HCT116 (cell line): ENCODE measurements around the gene LAMA4. TPM values are rescaled to one million over a fixed set of nuclear protein-coding genes. Genes with fewer than 3 reads are reported as not detected.

Experiments used
- ATAC-seq: fragments of 200-7000 bp; cut with Tn5 transposase; 2 replicates; pipeline ENCODE4 v1.9.1; 2020; ENCODE audit warnings: mild to moderate bottlenecking, moderate library complexity
- BruUV-seq: library from RNA; stranded (reverse); fragments of 400-500 nt; replicated peaks from 2 replicates; lab custom pipeline; 2021; lab: Mats Ljungman, UMichigan
- CTCF ChIA-PET: fragments of 300-600 bp; sonication (Branson Sonifier 250); formaldehyde crosslinking; loops from one replicate; lab custom pipeline; 2021; ENCODE audit warnings: antibody characterized with exemption; lab: Charles Lee
- POLR2A ChIA-PET: fragments of 300-600, 350-600 bp; sonication (Branson Sonifier 250); formaldehyde crosslinking; loops from one replicate; lab custom pipeline; 2021; ENCODE audit warnings: antibody characterized with exemption; lab: Charles Lee
- RAD21 ChIA-PET, 2 experiments: fragments of 300-600 bp; sonication (Branson Sonifier 250); formaldehyde crosslinking; loops; one replicate each; lab custom pipeline; 2023; ENCODE audit warnings: low total read pairs in 2 of 2; ENCODE audit not compliant: uncharacterized antibody in 2 of 2, unreplicated experiment in 2 of 2, low non-redundant PET in 1 of 2; lab: Charles Lee
- DNase-seq: peaks from one replicate; pipeline ENCODE4 v3.0.0-alpha.2; 2010; ENCODE audit warnings: low read depth, low spot score
- H2AFZ ChIP-seq: fragments of 200-600 bp; shearing (Covaris generic), sonication (generic); 2 replicates; pipeline ENCODE4 v1.6.1; 2017; ENCODE audit warnings: low read depth, mixed run types, mixed read lengths, antibody characterized with exemption, low read length; ENCODE audit not compliant: poor library complexity, severe bottlenecking
- H3K27ac ChIP-seq: 2 replicates; pipeline ENCODE4 v1.5.1; 2012; ENCODE audit warnings: low read depth, low read length
- H3K27me3 ChIP-seq: fragments of 200-600 bp; sonication (generic); 2 replicates; pipeline ENCODE4 v1.6.1; 2016; ENCODE audit warnings: mixed run types, low read length, mixed read lengths; ENCODE audit not compliant: insufficient read depth
- H3K36me3 ChIP-seq, 2 experiments: fragments of 200-500 bp in 1 of 2; fragments of 200-600 bp in 1 of 2; sonication (Bioruptor generic) in 1 of 2; sonication (generic) in 1 of 2; 2 replicates each; pipeline versions ENCODE4 v1.5.1 to v1.6.1; 2014 to 2016; ENCODE audit warnings: low read length in 2 of 2, inconsistent platforms in 1 of 2, mixed read lengths in 1 of 2, mixed run types in 1 of 2; ENCODE audit not compliant: insufficient read depth in 2 of 2, control insufficient read depth in 1 of 2
- H3K4me1 ChIP-seq, 2 experiments: fragments of 200-600 bp in 1 of 2; sonication (generic) in 1 of 2; 2 replicates each; pipeline versions ENCODE4 v1.5.1 to v1.6.1; 2012 to 2017; ENCODE audit warnings: low read length in 2 of 2, inconsistent platforms in 1 of 2, mild to moderate bottlenecking in 1 of 2, mixed read lengths in 1 of 2, mixed run types in 1 of 2, moderate library complexity in 1 of 2; ENCODE audit not compliant: insufficient read depth in 2 of 2, control insufficient read depth in 1 of 2
- H3K4me2 ChIP-seq: fragments of 200-600 bp; sonication (generic); 2 replicates; pipeline ENCODE4 v1.6.1; 2017; ENCODE audit warnings: mixed run types, low read length, mixed read lengths
- H3K4me3 ChIP-seq, 2 experiments: fragments of 200-600 bp in 1 of 2; sonication (generic) in 1 of 2; replicated peaks in 1 of 2; 2 replicates each; pipeline ENCODE4 v1.5.1; 2011 to 2016; ENCODE audit warnings: low read length in 2 of 2, control low read depth in 1 of 2, low read depth in 1 of 2, mild to moderate bottlenecking in 1 of 2, mixed read lengths in 1 of 2, mixed run types in 1 of 2
- H3K79me2 ChIP-seq: fragments of 200-600 bp; sonication (generic); 2 replicates; pipeline ENCODE4 v1.6.1; 2017; ENCODE audit warnings: mild to moderate bottlenecking, mixed run types, low read length, moderate library complexity, mixed read lengths; ENCODE audit not compliant: insufficient read depth
- H3K9ac ChIP-seq: fragments of 200-600 bp; sonication (generic); 2 replicates; pipeline ENCODE4 v1.6.1; 2016; ENCODE audit warnings: low read length, mixed read lengths
- H3K9me2 ChIP-seq: fragments of 200-600 bp; sonication (generic), shearing (Covaris generic); 2 replicates; pipeline ENCODE4 v1.6.1; 2017; ENCODE audit warnings: mixed run types, mild to moderate bottlenecking, moderate library complexity; ENCODE audit not compliant: insufficient read depth
- H3K9me3 ChIP-seq, 2 experiments: fragments of 200-500 bp in 1 of 2; fragments of 200-600 bp in 1 of 2; sonication (Bioruptor generic) in 1 of 2; sonication (generic) in 1 of 2; 2 replicates each; pipeline ENCODE4 v1.6.1; 2014 to 2017; ENCODE audit warnings: low read length in 2 of 2, mixed read lengths in 2 of 2, inconsistent platforms in 1 of 2, low read depth in 1 of 2, mild to moderate bottlenecking in 1 of 2, mixed run types in 1 of 2, moderate library complexity in 1 of 2; ENCODE audit not compliant: control insufficient read depth in 1 of 2, insufficient read depth in 1 of 2
- H4K20me1 ChIP-seq: fragments of 200-600 bp; sonication (generic), shearing (Covaris generic); 2 replicates; pipeline ENCODE4 v1.6.1; 2017; ENCODE audit warnings: mixed run types, mild to moderate bottlenecking, moderate library complexity; ENCODE audit not compliant: insufficient read depth
- ATF3 ChIP-seq: IDR thresholded peaks from 2 replicates; pipeline ENCODE4 v1.6.1; 2012
- CBX3 ChIP-seq: IDR thresholded peaks from 2 replicates; pipeline ENCODE4 v1.6.1; 2012; ENCODE audit warnings: low read depth
- CEBPB ChIP-seq: IDR thresholded peaks from 2 replicates; pipeline ENCODE4 v1.6.1; 2012; ENCODE audit warnings: low read depth
- ELF1 ChIP-seq: IDR thresholded peaks from 2 replicates; pipeline ENCODE4 v1.6.1; 2012; ENCODE audit warnings: low read depth, borderline replicate concordance
- EZH2 ChIP-seq: fragments of 200-600 bp; sonication (generic); IDR thresholded peaks from 2 replicates; pipeline ENCODE4 v1.6.1; 2017; ENCODE audit warnings: antibody characterized with exemption, mixed run types
- EZH2phosphoT487 ChIP-seq: fragments of 200-600 bp; IDR thresholded peaks from 2 replicates; pipeline ENCODE4 v1.6.1; 2018; ENCODE audit warnings: antibody characterized with exemption, borderline replicate concordance
- FOSL1 ChIP-seq: IDR thresholded peaks from 2 replicates; pipeline ENCODE4 v1.6.1; 2012; ENCODE audit warnings: low read depth
- JUND ChIP-seq: IDR thresholded peaks from 2 replicates; pipeline ENCODE4 v1.6.1; 2012
- POLR2A ChIP-seq: IDR thresholded peaks from 2 replicates; pipeline ENCODE4 v1.7.0; 2011; ENCODE audit warnings: borderline replicate concordance; ENCODE audit not compliant: insufficient read depth, insufficient read length; ENCODE audit errors: extremely low read depth
- POLR2AphosphoS5 ChIP-seq: IDR thresholded peaks from 2 replicates; pipeline ENCODE4 v1.6.1; 2011; ENCODE audit warnings: mild to moderate bottlenecking, low read depth, low read length, moderate library complexity
- RAD21 ChIP-seq: IDR thresholded peaks from 2 replicates; pipeline ENCODE4 v1.6.1; 2012; ENCODE audit warnings: low read depth, mild to moderate bottlenecking
- SIN3A ChIP-seq: IDR thresholded peaks from 2 replicates; pipeline ENCODE4 v1.6.1; 2012; ENCODE audit warnings: low read depth
- SP1 ChIP-seq: IDR thresholded peaks from 2 replicates; pipeline ENCODE4 v1.6.1; 2012; ENCODE audit warnings: low read depth
- SRF ChIP-seq: IDR thresholded peaks from 2 replicates; pipeline ENCODE4 v1.6.1; 2012; ENCODE audit warnings: low read depth
- TCF7L2 ChIP-seq: IDR thresholded peaks from 2 replicates; pipeline ENCODE4 v1.7.0; 2011; ENCODE audit warnings: borderline replicate concordance, inconsistent platforms; ENCODE audit not compliant: insufficient read depth, insufficient read length; ENCODE audit errors: extremely low read depth
- ZFX ChIP-seq: fragments of 450-650 bp; IDR thresholded peaks from 2 replicates; pipeline ENCODE4 v1.6.1; 2017
- intact Hi-C: fragments of 100-400 bp; cut with micrococcal nuclease; formaldehyde crosslinking; loops from 2 replicates; pipeline ENCODE4 v1.10.0; 2022
- total RNA-seq: library from RNA; stranded (reverse); gene quantifications from one replicate; pipeline ENCODE4 v1.2.1, GENCODE V29; 2021; ENCODE audit not compliant: unreplicated experiment
- TF ChIP-seq, protein P1 (sequence below), 3 experiments: fragments of 200-600 bp in 1 of 3; sonication (generic) in 1 of 3; IDR thresholded peaks in 2 of 3; conservative IDR thresholded peaks in 1 of 3; 2 replicates each; pipeline ENCODE4 v1.5.1; 2012 to 2017; ENCODE audit warnings: low read depth in 2 of 3, low read length in 2 of 3, antibody characterized with exemption in 1 of 3, borderline replicate concordance in 1 of 3, control low read depth in 1 of 3, mild to moderate bottlenecking in 1 of 3, mixed read lengths in 1 of 3, mixed run types in 1 of 3, moderate library complexity in 1 of 3; ENCODE audit not compliant: insufficient read depth in 1 of 3
- TF ChIP-seq, protein P2 (sequence below): IDR thresholded peaks from 2 replicates; pipeline ENCODE4 v1.6.1; 2012
- TF ChIP-seq, protein P3 (sequence below): IDR thresholded peaks from 2 replicates; pipeline ENCODE4 v1.6.1; 2011; ENCODE audit warnings: mild to moderate bottlenecking, low read length, moderate library complexity; ENCODE audit not compliant: insufficient replicate concordance; ENCODE audit errors: extremely low read depth
- TF ChIP-seq, protein P4 (sequence below): IDR thresholded peaks from 2 replicates; pipeline ENCODE4 v1.6.1; 2012; ENCODE audit warnings: low read depth

LAMA4 gene
- total RNA-seq, 1 experiment from 2014 or later, result 2.2 TPM

GRCh38 chr6:112196306-112196705, 58.1 kb downstream of the LAMA4 start:
- no peaks in the 10 kb centered on the region for H3K27me3 ChIP-seq
- no peak overlapping the region for H3K4me2 ChIP-seq
- no peak overlapping the region for H3K4me3 ChIP-seq
- H3K9me2 ChIP-seq, result no peaks in the 10 kb centered on the region
- CTCF ChIA-PET, result no interaction called here
- H4K20me1 ChIP-seq, result no peaks in the 10 kb centered on the region
- H3K9me3 ChIP-seq, result no peaks in the 10 kb centered on the region
- RAD21 ChIA-PET, result no interaction called here
- no peaks in the 10 kb centered on the region for H3K36me3 ChIP-seq
- no peaks in the 10 kb centered on the region for H3K79me2 ChIP-seq
- no peak overlapping the region for H3K9ac ChIP-seq
- H3K4me1 ChIP-seq, result no peaks in the 10 kb centered on the region
- intact Hi-C loops, result no loop called here
- no peak overlapping the region for H3K27ac ChIP-seq
- H2AFZ ChIP-seq, result no peak overlapping the region
- DNase-seq (no peak), ATAC-seq (no peak)
- POLR2A ChIA-PET, result no interaction called here
- no peak for TF ChIP-seq POLR2AphosphoS5
- TF ChIP-seq, protein P1, sequence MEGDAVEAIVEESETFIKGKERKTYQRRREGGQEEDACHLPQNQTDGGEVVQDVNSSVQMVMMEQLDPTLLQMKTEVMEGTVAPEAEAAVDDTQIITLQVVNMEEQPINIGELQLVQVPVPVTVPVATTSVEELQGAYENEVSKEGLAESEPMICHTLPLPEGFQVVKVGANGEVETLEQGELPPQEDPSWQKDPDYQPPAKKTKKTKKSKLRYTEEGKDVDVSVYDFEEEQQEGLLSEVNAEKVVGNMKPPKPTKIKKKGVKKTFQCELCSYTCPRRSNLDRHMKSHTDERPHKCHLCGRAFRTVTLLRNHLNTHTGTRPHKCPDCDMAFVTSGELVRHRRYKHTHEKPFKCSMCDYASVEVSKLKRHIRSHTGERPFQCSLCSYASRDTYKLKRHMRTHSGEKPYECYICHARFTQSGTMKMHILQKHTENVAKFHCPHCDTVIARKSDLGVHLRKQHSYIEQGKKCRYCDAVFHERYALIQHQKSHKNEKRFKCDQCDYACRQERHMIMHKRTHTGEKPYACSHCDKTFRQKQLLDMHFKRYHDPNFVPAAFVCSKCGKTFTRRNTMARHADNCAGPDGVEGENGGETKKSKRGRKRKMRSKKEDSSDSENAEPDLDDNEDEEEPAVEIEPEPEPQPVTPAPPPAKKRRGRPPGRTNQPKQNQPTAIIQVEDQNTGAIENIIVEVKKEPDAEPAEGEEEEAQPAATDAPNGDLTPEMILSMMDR (IDR thresholded peaks at IDR 0.05 in 2 of 3, conservative IDR thresholded peaks at IDR 0.05 in 1 of 3; ENCODE audit: borderline replicate concordance in 1 of 3, insufficient read depth in 1 of 3, low read depth in 2 of 3, low read length in 2 of 3), result no peak
- TF ChIP-seq CBX3, result no peak
- TF ChIP-seq ATF3, result no peak
- no peak for TF ChIP-seq ELF1
- TF ChIP-seq, protein P2, sequence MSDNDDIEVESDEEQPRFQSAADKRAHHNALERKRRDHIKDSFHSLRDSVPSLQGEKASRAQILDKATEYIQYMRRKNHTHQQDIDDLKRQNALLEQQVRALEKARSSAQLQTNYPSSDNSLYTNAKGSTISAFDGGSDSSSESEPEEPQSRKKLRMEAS, result no peak
- TF ChIP-seq, protein P3, sequence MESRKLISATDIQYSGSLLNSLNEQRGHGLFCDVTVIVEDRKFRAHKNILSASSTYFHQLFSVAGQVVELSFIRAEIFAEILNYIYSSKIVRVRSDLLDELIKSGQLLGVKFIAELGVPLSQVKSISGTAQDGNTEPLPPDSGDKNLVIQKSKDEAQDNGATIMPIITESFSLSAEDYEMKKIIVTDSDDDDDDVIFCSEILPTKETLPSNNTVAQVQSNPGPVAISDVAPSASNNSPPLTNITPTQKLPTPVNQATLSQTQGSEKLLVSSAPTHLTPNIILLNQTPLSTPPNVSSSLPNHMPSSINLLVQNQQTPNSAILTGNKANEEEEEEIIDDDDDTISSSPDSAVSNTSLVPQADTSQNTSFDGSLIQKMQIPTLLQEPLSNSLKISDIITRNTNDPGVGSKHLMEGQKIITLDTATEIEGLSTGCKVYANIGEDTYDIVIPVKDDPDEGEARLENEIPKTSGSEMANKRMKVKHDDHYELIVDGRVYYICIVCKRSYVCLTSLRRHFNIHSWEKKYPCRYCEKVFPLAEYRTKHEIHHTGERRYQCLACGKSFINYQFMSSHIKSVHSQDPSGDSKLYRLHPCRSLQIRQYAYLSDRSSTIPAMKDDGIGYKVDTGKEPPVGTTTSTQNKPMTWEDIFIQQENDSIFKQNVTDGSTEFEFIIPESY, result no peak
- no peak for TF ChIP-seq JUND
- no peak for TF ChIP-seq ZFX
- no peak for TF ChIP-seq SP1
- TF ChIP-seq EZH2phosphoT487, result no peak
- no peak for TF ChIP-seq EZH2
- no peak for TF ChIP-seq SIN3A
- no peak for TF ChIP-seq SRF
- no peak for TF ChIP-seq FOSL1
- TF ChIP-seq, protein P4, sequence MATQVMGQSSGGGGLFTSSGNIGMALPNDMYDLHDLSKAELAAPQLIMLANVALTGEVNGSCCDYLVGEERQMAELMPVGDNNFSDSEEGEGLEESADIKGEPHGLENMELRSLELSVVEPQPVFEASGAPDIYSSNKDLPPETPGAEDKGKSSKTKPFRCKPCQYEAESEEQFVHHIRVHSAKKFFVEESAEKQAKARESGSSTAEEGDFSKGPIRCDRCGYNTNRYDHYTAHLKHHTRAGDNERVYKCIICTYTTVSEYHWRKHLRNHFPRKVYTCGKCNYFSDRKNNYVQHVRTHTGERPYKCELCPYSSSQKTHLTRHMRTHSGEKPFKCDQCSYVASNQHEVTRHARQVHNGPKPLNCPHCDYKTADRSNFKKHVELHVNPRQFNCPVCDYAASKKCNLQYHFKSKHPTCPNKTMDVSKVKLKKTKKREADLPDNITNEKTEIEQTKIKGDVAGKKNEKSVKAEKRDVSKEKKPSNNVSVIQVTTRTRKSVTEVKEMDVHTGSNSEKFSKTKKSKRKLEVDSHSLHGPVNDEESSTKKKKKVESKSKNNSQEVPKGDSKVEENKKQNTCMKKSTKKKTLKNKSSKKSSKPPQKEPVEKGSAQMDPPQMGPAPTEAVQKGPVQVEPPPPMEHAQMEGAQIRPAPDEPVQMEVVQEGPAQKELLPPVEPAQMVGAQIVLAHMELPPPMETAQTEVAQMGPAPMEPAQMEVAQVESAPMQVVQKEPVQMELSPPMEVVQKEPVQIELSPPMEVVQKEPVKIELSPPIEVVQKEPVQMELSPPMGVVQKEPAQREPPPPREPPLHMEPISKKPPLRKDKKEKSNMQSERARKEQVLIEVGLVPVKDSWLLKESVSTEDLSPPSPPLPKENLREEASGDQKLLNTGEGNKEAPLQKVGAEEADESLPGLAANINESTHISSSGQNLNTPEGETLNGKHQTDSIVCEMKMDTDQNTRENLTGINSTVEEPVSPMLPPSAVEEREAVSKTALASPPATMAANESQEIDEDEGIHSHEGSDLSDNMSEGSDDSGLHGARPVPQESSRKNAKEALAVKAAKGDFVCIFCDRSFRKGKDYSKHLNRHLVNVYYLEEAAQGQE, result no peak
- no peak for TF ChIP-seq RAD21
- no peak for TF ChIP-seq TCF7L2
- TF ChIP-seq POLR2A, result no peak
- no peak for TF ChIP-seq CEBPB
- TF ChIP-seq, all 23 proteins: peak for 0
- BruUV-seq, result no TSS peak
